ENCODE measurements around the gene METTL4. TPM values are rescaled to one million over a fixed set of nuclear protein-coding genes. Genes with fewer than 3 reads are reported as not detected.

Gene METTL4
- total and polyA plus RNA-seq, 2 of the 8 experiments (the other 6 are each of a cell fraction or from before 2014, with no cell fraction given) = 8.5 to 11.5 TPM

- no peak overlapping the region for H2BK5ac ChIP-seq (ENCODE audit: low read depth, low read length)
- WGBS, 2 experiments (ENCODE audit: extremely low coverage in 1 of 2, insufficient coverage in 1 of 2, insufficient read length in 1 of 2, insufficient replicate concordance in 2 of 2, low coverage in 1 of 2, low lambda C conversion rate in 2 of 2, missing lambda C conversion rate in 1 of 2) = 96% methylated on average over 5 of the region's 5 CpGs; no CpG with 5 or more reads in 1 of the 2 experiments
- H2BK15ac ChIP-seq (ENCODE audit: low read length) = no peak overlapping the region
- H3K4me2 ChIP-seq (ENCODE audit: insufficient read depth in 1 of 2, low read depth in 2 of 2, low read length in 2 of 2) = no peak overlapping the region
- no peak overlapping the region for H3K4me3 ChIP-seq (ENCODE audit: extremely low read depth in 1 of 4, insufficient read depth in 2 of 4, low read depth in 3 of 4, low read length in 4 of 4)
- no peaks in the 10 kb centered on the region for H3K36me3 ChIP-seq (ENCODE audit: control insufficient read depth in 2 of 4, insufficient read depth in 4 of 4, low read length in 3 of 4)
- FAIRE-seq (no peak), DNase-seq (ENCODE audit: low read depth in 1 of 2, low spot score in 2 of 2) (no peak)
- no peak overlapping the region for H3K23ac ChIP-seq (ENCODE audit: insufficient read length)
- no peaks in the 10 kb centered on the region for H4K20me1 ChIP-seq (replicated peaks in 1 of 2; ENCODE audit: control insufficient read depth in 1 of 2, insufficient read depth in 2 of 2, low read length in 2 of 2)
- 0 out of 2 replicates have a peak overlapping the region, but pooled peaks have one; percentile 20 for H2AFZ ChIP-seq (ENCODE audit: low read length)
- H3K23me2 ChIP-seq (ENCODE audit: low read depth, low read length) = no peaks in the 10 kb centered on the region
- no peak overlapping the region for H4K5ac ChIP-seq (ENCODE audit: insufficient read length, low read depth, low read length)
- no peaks in the 10 kb centered on the region for H3K27me3 ChIP-seq (replicated peaks in 1 of 4; ENCODE audit: control insufficient read depth in 3 of 4, extremely low read depth in 1 of 4, insufficient read depth in 3 of 4, low read length in 3 of 4)
- no peaks in the 10 kb centered on the region for H3K79me1 ChIP-seq (ENCODE audit: low read depth, low read length)
- no peak overlapping the region for H3K27ac ChIP-seq (ENCODE audit: low read depth, low read length)
- H3K14ac ChIP-seq (ENCODE audit: insufficient read length) = no peak overlapping the region
- CTCF ChIA-PET (ENCODE audit: partially characterized antibody) = interaction anchor here (0.6 to 1.2 kb wide), 2 partner anchors 23 to 384 kb away, joined by 3 read pairs; no protein-coding TSS in a partner anchor
- H3K18ac ChIP-seq (ENCODE audit: extremely low read depth, low read length) = no peak overlapping the region
- H2BK120ac ChIP-seq (replicated peaks; ENCODE audit: low read depth, low read length) = no peak overlapping the region
- no peaks in the 10 kb centered on the region for H3K9me3 ChIP-seq (ENCODE audit: insufficient read depth in 2 of 2, low read depth in 1 of 2, low read length in 1 of 2)
- no peak overlapping the region for H3K9ac ChIP-seq (replicated peaks in 1 of 4; ENCODE audit: extremely low read depth in 1 of 4, low read depth in 3 of 4, low read length in 3 of 4)
- no peak overlapping the region; the same call in 1 of the 2 replicates for H4K8ac ChIP-seq (ENCODE audit: extremely low read depth, insufficient read depth, low read length)
- H4K91ac ChIP-seq (replicated peaks; ENCODE audit: insufficient read length, low read length) = no peak overlapping the region
- TF ChIP-seq POLR2A (IDR thresholded peaks at IDR 0.05; ENCODE audit: control extremely low read depth in 1 of 2, low read depth in 2 of 2, low read length in 2 of 2) (no peak), HDAC2 (IDR thresholded peaks at IDR 0.05; ENCODE audit: borderline replicate concordance in 1 of 2, low read depth in 2 of 2, low read length in 2 of 2) (no peak), ATF3 (IDR thresholded peaks at IDR 0.05; ENCODE audit: insufficient read depth, low read depth, low read length) (no peak), SP4 (IDR thresholded peaks at IDR 0.05; ENCODE audit: low read length) (no peak), RAD21 (IDR thresholded peaks at IDR 0.05 in 1 of 2, conservative IDR thresholded peaks at IDR 0.05 in 1 of 2; ENCODE audit: low read depth in 2 of 2, low read length in 2 of 2) (no peak)
- POLR2A ChIA-PET (ENCODE audit: partially characterized antibody) = no interaction called here
- no peak overlapping the region for H2BK20ac ChIP-seq (ENCODE audit: low read length)
- H2AK5ac ChIP-seq (ENCODE audit: low read depth, low read length) = no peak overlapping the region
- no peak overlapping the region for H2BK12ac ChIP-seq (ENCODE audit: low read depth, low read length)
- no peaks in the 10 kb centered on the region for H3K79me2 ChIP-seq (ENCODE audit: control insufficient read depth in 1 of 2, insufficient read depth in 2 of 2, low read length in 2 of 2)
- H3K4ac ChIP-seq (replicated peaks; ENCODE audit: insufficient read length, low read depth, low read length) = no peak overlapping the region
- H3K4me1 ChIP-seq (replicated peaks in 1 of 4; ENCODE audit: control insufficient read depth in 3 of 4, insufficient read depth in 4 of 4, low read length in 3 of 4) = no peaks in the 10 kb centered on the region
- H3K56ac ChIP-seq (replicated peaks; ENCODE audit: insufficient read length, low read depth, low read length) = no peak overlapping the region
Observed at GRCh38 chr18:2518473-2518872, 52.8 kb downstream of the METTL4 start.

All from H1 (cell line).